ENCODE measurements around the gene TMEM178A.

GRCh38 chr2:39631256-39631655 lies 34.5 kb upstream of the TMEM178A start:
- TF ChIP-seq, protein P1, sequence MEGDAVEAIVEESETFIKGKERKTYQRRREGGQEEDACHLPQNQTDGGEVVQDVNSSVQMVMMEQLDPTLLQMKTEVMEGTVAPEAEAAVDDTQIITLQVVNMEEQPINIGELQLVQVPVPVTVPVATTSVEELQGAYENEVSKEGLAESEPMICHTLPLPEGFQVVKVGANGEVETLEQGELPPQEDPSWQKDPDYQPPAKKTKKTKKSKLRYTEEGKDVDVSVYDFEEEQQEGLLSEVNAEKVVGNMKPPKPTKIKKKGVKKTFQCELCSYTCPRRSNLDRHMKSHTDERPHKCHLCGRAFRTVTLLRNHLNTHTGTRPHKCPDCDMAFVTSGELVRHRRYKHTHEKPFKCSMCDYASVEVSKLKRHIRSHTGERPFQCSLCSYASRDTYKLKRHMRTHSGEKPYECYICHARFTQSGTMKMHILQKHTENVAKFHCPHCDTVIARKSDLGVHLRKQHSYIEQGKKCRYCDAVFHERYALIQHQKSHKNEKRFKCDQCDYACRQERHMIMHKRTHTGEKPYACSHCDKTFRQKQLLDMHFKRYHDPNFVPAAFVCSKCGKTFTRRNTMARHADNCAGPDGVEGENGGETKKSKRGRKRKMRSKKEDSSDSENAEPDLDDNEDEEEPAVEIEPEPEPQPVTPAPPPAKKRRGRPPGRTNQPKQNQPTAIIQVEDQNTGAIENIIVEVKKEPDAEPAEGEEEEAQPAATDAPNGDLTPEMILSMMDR (IDR thresholded peaks at IDR 0.05): no peak
- no peak for TF ChIP-seq EP300 (IDR thresholded peaks at IDR 0.05)

All from esophagus muscularis mucosa (tissue), 3 donors.